ENCODE data around the gene IPO7.

GRCh38 chr11:9461063-9461759 lies 76.8 kb downstream of the IPO7 start:
- TF ChIP-seq CTCF (conservative IDR thresholded peaks at IDR 0.05 in 1 of 2, IDR thresholded peaks at IDR 0.05 in 1 of 2; ENCODE audit: low read depth in 1 of 2, low read length in 2 of 2) (no peak), EZH2 (IDR thresholded peaks at IDR 0.05; ENCODE audit: low read length, missing control alignments) (no peak)
